ENCODE data around the gene EID3.
"Not testable (repeated sequence)": the region's sequence is repeated elsewhere in the genome, so short reads cannot be mapped to it uniquely, and the experiment has no call there.

EID3 gene

GRCh38 chr12:104303538-104304151 lies at the start of gene EID3:
Gene EID3, plus strand, starts transcription at chr12:104303739. Its CDS starts 196 bp downstream, at chr12:104303935.
- DNase-seq = peak; percentile 90

GRCh38 chr12:104257913-104258472 lies 45.5 kb upstream of the EID3 start:
- no peak for DNase-seq

- no peak for DNase-seq
Measured at GRCh38 chr12:104258476-104259067, 45.0 kb upstream of the EID3 start.

GRCh38 chr12:104263026-104263425 lies 40.5 kb upstream of the EID3 start:
- DNase-seq = no peak

GRCh38 chr12:104263580-104264358 lies 39.8 kb upstream of the EID3 start:
- no peak for DNase-seq

- DNase-seq = not testable (repeated sequence)
Measured at GRCh38 chr12:104265436-104265835, 38.1 kb upstream of the EID3 start.

GRCh38 chr12:104272938-104273337 lies 30.6 kb upstream of the EID3 start:
- DNase-seq = no peak

GRCh38 chr12:104273503-104273902 lies 30.0 kb upstream of the EID3 start:
- no peak for DNase-seq

- no peak for DNase-seq
Measured at GRCh38 chr12:104274811-104275210, 28.7 kb upstream of the EID3 start.

GRCh38 chr12:104275689-104276088 lies 27.9 kb upstream of the EID3 start:
- no peak for DNase-seq

GRCh38 chr12:104276273-104277131 lies 27.0 kb upstream of the EID3 start:
- peak; percentile 9 for DNase-seq

- no peak for DNase-seq
Measured at GRCh38 chr12:104279164-104279563, 24.4 kb upstream of the EID3 start.

- no peak for DNase-seq
Measured at GRCh38 chr12:104280111-104280510, 23.4 kb upstream of the EID3 start.

- no peak for DNase-seq
Measured at GRCh38 chr12:104280717-104281458, 22.7 kb upstream of the EID3 start.

- peak; percentile 9 for DNase-seq
Measured at GRCh38 chr12:104281636-104282035, 21.9 kb upstream of the EID3 start.

- peak; percentile 53 for DNase-seq
Measured at GRCh38 chr12:104282109-104282508, 21.4 kb upstream of the EID3 start.

GRCh38 chr12:104285740-104286515 lies 17.6 kb upstream of the EID3 start:
- DNase-seq = no peak

- DNase-seq = peak; percentile 94
Measured at GRCh38 chr12:104286516-104287482, 16.7 kb upstream of the EID3 start.

GRCh38 chr12:104288635-104289274 lies 14.8 kb upstream of the EID3 start:
- peak; percentile 91 for DNase-seq
